ENCODE measurements around the gene UTS2.

GRCh38 chr1:7893529-7894180 is 40.8 kb upstream of the UTS2 start:
- TF ChIP-seq CTCF (IDR thresholded peaks at IDR 0.05): no peak
- TF ChIP-seq POLR2A (IDR thresholded peaks at IDR 0.05; ENCODE audit: low read depth): no peak

Data from esophagus muscularis mucosa (tissue), 3 donors.